Left colon (tissue), 2 donors: ENCODE data around the gene OLIG3. TPM values are rescaled to one million over a fixed set of nuclear protein-coding genes. Genes with fewer than 3 reads are reported as not detected.

Experiments used
- ATAC-seq: fragments of 200-7000 bp; cut with Tn5 transposase; one replicate; pipeline ENCODE4 v1.9.1; 2020; ENCODE audit warnings: mild to moderate bottlenecking, moderate library complexity
- DNase-seq, 2 donors: peaks; one replicate each; pipeline ENCODE4 v3.0.0-alpha.2; 2020
- intact Hi-C, 2 donors: fragments of 100-400 bp; cut with DNase I in 1 of 2; cut with micrococcal nuclease in 1 of 2; formaldehyde crosslinking; loops; one replicate each; pipeline versions ENCODE4 v1.11.2 to v1.14.0; 2022; cut with DNase I, micrococcal nuclease
- total RNA-seq, 2 donors: library from RNA; stranded (reverse); fragmentation: NEBNext Ultra II Directional; extraction: Animal tissue kit (Norgen Biotek cat#: 25700); gene quantifications; one replicate each; pipeline ENCODE4 v1.2.1, GENCODE V29; 2021
- donor health status: DM: no; HTN: no; CAD: no.
- donor health status: DM: yes; HTN: yes; CAD: no.

The OLIG3 gene
- total RNA-seq, 2 donors from 2014 or later, result not detected

- ATAC-seq (no peak), DNase-seq (no peak)
- intact Hi-C loops, result no loop called here
Observed at GRCh38 chr6:137475103-137475502, 19.1 kb downstream of the OLIG3 start.

- intact Hi-C loops, result no loop called here
- ATAC-seq, result no peak
- DNase-seq, result no peak
Observed at GRCh38 chr6:137473598-137473997, 20.6 kb downstream of the OLIG3 start.

DNA sequence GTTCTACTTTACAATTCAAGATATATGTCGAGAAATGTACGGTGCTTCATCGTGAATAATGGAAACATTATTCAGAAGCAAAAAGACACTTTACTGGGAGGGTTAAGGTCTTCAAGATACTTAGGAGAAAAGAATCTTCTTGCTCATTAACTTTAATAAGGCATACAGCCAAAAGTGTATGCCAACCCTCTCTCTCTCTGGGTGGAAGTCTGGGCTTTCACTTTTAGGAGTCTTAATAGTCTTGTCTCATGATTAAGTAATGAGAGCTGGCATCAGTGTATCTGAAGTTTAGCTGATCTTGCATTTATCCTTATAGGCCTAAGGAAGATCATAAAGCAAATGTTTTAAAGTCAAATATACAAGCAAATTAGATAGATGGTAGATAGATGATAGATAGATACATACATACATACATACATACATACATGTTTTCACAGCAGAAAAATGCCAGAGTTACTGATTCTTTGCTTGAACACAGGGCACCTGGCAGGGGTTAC, 21.5 kb downstream of the OLIG3 start:
- no peak for DNase-seq
- no peak for ATAC-seq
- intact Hi-C loops, result no loop called here

DNA sequence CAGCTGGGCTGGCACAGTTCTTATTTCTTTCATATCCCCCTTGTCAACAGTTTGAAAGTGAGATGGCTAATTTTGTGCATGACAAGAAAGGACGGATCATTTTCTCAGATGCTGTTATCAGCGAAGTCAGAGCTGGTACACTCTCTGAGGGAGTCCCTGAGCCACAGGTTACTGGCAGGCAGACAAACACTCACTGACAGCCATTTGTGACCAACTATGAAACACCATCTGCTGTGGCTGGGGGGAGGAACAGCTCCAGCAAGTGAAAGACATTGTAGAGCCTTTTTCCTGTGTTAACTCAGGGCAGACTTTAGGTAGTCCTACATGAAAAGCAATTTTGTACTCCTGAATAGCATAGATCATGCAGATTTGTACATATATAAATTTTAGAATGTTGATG, 22.2 kb downstream of the OLIG3 start:
- DNase-seq (no peak), ATAC-seq (no peak)
- intact Hi-C loops, result no loop called here

DNA sequence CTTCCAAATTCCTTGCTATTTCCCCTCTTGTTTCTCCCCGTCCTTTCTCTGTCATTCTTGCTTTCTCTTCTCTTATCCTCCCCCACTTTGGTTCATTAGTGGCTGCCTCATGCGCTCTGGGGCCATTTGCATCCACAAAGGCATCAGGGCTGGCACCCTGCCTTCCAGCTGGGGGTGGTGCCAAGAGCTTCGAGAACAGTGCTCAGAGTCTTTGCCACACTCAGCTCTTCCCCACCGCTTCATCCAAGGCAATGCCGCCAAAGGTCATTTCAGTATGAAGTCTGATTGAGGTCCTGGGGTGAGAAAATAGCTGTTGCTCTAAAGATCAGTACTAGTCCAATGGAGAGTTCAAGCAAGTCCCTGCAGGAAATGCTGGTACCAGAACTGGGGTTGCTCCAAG, 22.7 kb downstream of the OLIG3 start:
- ATAC-seq (no peak), DNase-seq (no peak)
- intact Hi-C loops, result no loop called here

GRCh38 chr6:137467211-137467610, 27.0 kb downstream of the OLIG3 start:
- ATAC-seq (no peak), DNase-seq (no peak)
- intact Hi-C loops, result no loop called here

- ATAC-seq (no peak), DNase-seq (no peak)
- intact Hi-C loops, result no loop called here
Observed at GRCh38 chr6:137465378-137466009, 28.7 kb downstream of the OLIG3 start.

DNA sequence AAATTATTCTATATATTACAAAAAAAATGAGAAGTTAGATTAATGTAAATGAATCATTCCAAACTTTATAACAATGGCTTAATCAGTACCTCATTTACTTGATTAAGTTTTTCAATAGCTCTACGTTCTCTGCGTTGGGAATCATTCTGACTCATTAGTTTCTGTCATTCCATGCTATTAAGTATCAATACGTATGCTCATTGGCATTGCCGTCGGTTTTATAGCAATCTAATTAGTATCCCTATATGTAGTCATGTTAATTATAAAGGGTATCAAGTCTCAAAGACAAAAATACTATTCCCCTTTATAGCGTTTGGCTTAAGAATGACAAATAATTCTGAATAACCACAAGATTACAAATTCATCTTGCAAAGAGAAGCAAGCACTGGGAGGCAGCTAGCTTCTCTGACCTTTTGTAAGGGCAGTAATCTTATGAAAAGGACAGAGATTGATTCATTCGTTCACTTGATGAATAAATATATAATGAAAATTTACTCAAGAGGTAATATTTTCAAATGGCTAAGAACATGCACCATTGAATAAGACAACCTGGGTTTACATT, 41.8 kb downstream of the OLIG3 start:
- intact Hi-C loops, result no loop called here
- no peak for DNase-seq
- ATAC-seq, result no peak

GRCh38 chr6:137443901-137444300, 50.3 kb downstream of the OLIG3 start:
- ATAC-seq (no peak), DNase-seq (no peak)
- intact Hi-C loops, result no loop called here
